ENCODE data around the gene EIF3B.

DNA sequence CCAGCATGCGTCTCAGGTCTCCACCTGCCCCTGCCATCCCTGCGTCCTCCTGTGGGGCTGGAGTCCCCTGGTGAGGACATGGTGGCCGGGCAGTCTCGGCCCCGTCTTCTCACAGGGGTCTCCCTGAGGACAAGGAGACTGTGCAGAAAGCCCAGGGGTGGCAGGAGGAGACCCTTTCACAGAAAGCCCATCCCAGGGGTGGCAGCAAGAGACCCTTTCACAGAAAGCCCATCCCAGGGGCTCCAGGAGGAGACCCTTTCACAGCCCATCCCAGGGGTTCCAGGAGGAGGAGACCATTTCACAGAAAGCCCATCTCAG lies 34.0 kb downstream of the EIF3B start:
- TF ChIP-seq, protein P1, sequence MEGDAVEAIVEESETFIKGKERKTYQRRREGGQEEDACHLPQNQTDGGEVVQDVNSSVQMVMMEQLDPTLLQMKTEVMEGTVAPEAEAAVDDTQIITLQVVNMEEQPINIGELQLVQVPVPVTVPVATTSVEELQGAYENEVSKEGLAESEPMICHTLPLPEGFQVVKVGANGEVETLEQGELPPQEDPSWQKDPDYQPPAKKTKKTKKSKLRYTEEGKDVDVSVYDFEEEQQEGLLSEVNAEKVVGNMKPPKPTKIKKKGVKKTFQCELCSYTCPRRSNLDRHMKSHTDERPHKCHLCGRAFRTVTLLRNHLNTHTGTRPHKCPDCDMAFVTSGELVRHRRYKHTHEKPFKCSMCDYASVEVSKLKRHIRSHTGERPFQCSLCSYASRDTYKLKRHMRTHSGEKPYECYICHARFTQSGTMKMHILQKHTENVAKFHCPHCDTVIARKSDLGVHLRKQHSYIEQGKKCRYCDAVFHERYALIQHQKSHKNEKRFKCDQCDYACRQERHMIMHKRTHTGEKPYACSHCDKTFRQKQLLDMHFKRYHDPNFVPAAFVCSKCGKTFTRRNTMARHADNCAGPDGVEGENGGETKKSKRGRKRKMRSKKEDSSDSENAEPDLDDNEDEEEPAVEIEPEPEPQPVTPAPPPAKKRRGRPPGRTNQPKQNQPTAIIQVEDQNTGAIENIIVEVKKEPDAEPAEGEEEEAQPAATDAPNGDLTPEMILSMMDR (IDR thresholded peaks at IDR 0.05; ENCODE audit: low read depth, low read length), result no peak
- no peak for TF ChIP-seq EZH2phosphoT487 (IDR thresholded peaks at IDR 0.05; ENCODE audit: low read depth)
